Neural progenitor cell (in vitro differentiated cells): ENCODE results near the gene MYLK4. TPM values are rescaled to one million over a fixed set of nuclear protein-coding genes. Genes with fewer than 3 reads are reported as not detected.

ENCODE experiments used
- DNase-seq: peaks from one replicate; pipeline ENCODE4 v3.0.0-alpha.2; 2016; ENCODE audit warnings: low spot score
- H2AFZ ChIP-seq: fragments of 200-600 bp; sonication (generic); replicated peaks from 2 replicates; pipeline ENCODE4 v1.6.1; 2016; ENCODE audit warnings: antibody characterized with exemption
- H3F3A ChIP-seq: fragments of 200-600 bp; sonication (generic); 2 replicates; pipeline ENCODE4 v1.6.1; 2016; ENCODE audit warnings: antibody characterized with exemption, low read depth
- H3K27ac ChIP-seq: fragments of 200-600 bp; sonication (generic); 2 replicates; pipeline ENCODE4 v1.5.1; 2016; ENCODE audit warnings: mild to moderate bottlenecking
- H3K27me3 ChIP-seq: fragments of 200-600 bp; sonication (generic); 2 replicates; pipeline ENCODE4 v1.6.1; 2016; ENCODE audit warnings: mild to moderate bottlenecking, moderate library complexity
- H3K36me3 ChIP-seq: fragments of 200-600 bp; sonication (generic); 2 replicates; pipeline ENCODE4 v1.5.1; 2016
- H3K4me1 ChIP-seq: fragments of 200-600 bp; sonication (generic); 2 replicates; pipeline ENCODE4 v1.6.1; 2016; ENCODE audit warnings: mixed run types
- H3K4me2 ChIP-seq: fragments of 200-600 bp; sonication (generic); 2 replicates; pipeline ENCODE4 v1.6.1; 2016
- H3K4me3 ChIP-seq: fragments of 200-600 bp; sonication (generic); 2 replicates; pipeline ENCODE4 v1.5.1; 2016
- H3K79me2 ChIP-seq: fragments of 200-600 bp; sonication (generic); 2 replicates; pipeline ENCODE4 v1.6.1; 2016; ENCODE audit warnings: low read depth
- H3K9ac ChIP-seq: fragments of 200-600 bp; sonication (generic); 2 replicates; pipeline ENCODE4 v1.6.1; 2016
- H3K9me3 ChIP-seq: fragments of 200-600 bp; sonication (generic); 2 replicates; pipeline ENCODE4 v1.5.1; 2016; ENCODE audit warnings: low read depth
- H4K20me1 ChIP-seq: fragments of 200-600 bp; sonication (generic); 2 replicates; pipeline ENCODE4 v1.6.1; 2016; ENCODE audit warnings: low read depth
- H3K27ac Mint-ChIP-seq: 3 replicates; pipeline ENCODE4 v1.8.0; 2021; ENCODE audit warnings: mixed read lengths
- H3K27me3 Mint-ChIP-seq: 2 replicates; pipeline ENCODE4 v1.8.0; 2022; ENCODE audit warnings: low read depth, mild to moderate bottlenecking, inconsistent platforms, moderate library complexity, mixed read lengths; ENCODE audit not compliant: insufficient read depth
- H3K36me3 Mint-ChIP-seq: 3 replicates; pipeline ENCODE4 v1.8.0; 2021; ENCODE audit warnings: mixed read lengths
- H3K4me1 Mint-ChIP-seq: 3 replicates; pipeline ENCODE4 v1.8.0; 2021; ENCODE audit warnings: mixed read lengths
- H3K4me3 Mint-ChIP-seq: 3 replicates; pipeline ENCODE4 v1.8.0; 2021; ENCODE audit warnings: mild to moderate bottlenecking, moderate library complexity, mixed read lengths
- H3K9me3 Mint-ChIP-seq: 3 replicates; pipeline ENCODE4 v1.8.0; 2020; ENCODE audit warnings: mixed read lengths
- EZH2 ChIP-seq: fragments of 200-600 bp; sonication (generic); IDR thresholded peaks from 2 replicates; pipeline ENCODE4 v1.6.1; 2017; ENCODE audit warnings: antibody characterized with exemption, mild to moderate bottlenecking, moderate library complexity
- EZH2phosphoT487 ChIP-seq: fragments of 200-600 bp; sonication (generic); IDR thresholded peaks from 2 replicates; pipeline ENCODE4 v1.6.1; 2017; ENCODE audit warnings: antibody characterized with exemption
- total RNA-seq: library from RNA; depleted of rRNA; stranded (reverse); fragments of >200 nt; gene quantifications from 2 replicates; pipeline ENCODE4 v1.2.3, GENCODE V29; 2015; ENCODE audit warnings: low replicate concordance
- TF ChIP-seq, protein P1 (sequence below): fragments of 200-600 bp; sonication (generic); IDR thresholded peaks from 2 replicates; pipeline ENCODE4 v1.5.1; 2017; ENCODE audit warnings: antibody characterized with exemption, mild to moderate bottlenecking

Gene MYLK4
- total RNA-seq, 1 donor from 2014 or later: not detected

DNA sequence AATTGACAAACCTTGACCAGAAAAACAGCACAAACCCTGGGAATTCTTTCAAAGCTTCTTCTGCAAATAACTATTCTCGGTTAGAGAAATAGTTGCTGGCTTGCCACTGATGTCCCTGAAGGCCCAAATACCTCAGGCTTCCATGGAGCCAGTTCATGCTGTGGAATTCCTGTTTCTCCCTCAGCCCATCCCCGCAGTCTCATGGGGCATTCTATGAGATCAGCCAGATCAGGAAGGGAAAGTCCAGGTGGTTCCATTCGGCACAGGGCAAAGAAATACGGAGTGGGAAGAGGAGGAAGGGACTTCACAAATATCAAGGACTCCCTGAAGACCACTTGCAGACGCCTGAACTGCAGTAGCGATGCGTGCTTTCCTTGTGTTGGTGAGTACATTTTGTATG is 63.3 kb downstream of the MYLK4 start:
- H3K4me2 ChIP-seq: no peak overlapping the region
- H3K4me3 ChIP-seq: no peak overlapping the region
- TF ChIP-seq, protein P1, sequence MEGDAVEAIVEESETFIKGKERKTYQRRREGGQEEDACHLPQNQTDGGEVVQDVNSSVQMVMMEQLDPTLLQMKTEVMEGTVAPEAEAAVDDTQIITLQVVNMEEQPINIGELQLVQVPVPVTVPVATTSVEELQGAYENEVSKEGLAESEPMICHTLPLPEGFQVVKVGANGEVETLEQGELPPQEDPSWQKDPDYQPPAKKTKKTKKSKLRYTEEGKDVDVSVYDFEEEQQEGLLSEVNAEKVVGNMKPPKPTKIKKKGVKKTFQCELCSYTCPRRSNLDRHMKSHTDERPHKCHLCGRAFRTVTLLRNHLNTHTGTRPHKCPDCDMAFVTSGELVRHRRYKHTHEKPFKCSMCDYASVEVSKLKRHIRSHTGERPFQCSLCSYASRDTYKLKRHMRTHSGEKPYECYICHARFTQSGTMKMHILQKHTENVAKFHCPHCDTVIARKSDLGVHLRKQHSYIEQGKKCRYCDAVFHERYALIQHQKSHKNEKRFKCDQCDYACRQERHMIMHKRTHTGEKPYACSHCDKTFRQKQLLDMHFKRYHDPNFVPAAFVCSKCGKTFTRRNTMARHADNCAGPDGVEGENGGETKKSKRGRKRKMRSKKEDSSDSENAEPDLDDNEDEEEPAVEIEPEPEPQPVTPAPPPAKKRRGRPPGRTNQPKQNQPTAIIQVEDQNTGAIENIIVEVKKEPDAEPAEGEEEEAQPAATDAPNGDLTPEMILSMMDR: no peak
- TF ChIP-seq EZH2phosphoT487 (no peak), EZH2 (no peak)
- H3K9ac ChIP-seq: no peak overlapping the region
- peaks cover 3% of the 10 kb centered on the region for H3K36me3 Mint-ChIP-seq
- no peak overlapping the region for H3K4me3 Mint-ChIP-seq
- no peaks in the 10 kb centered on the region for H3K27me3 ChIP-seq
- H3K4me1 Mint-ChIP-seq: peaks cover 3% of the 10 kb centered on the region
- peaks cover 10% of the 10 kb centered on the region for H3K9me3 Mint-ChIP-seq
- no peaks in the 10 kb centered on the region for H3K9me3 ChIP-seq
- H3F3A ChIP-seq: no peaks in the 10 kb centered on the region
- no peaks in the 10 kb centered on the region for H3K27me3 Mint-ChIP-seq
- H2AFZ ChIP-seq: no peak overlapping the region
- no peak for DNase-seq
- no peaks in the 10 kb centered on the region for H3K79me2 ChIP-seq
- no peaks in the 10 kb centered on the region for H3K4me1 ChIP-seq
- no peaks in the 10 kb centered on the region for H4K20me1 ChIP-seq
- no peak overlapping the region for H3K27ac ChIP-seq
- no peaks in the 10 kb centered on the region for H3K36me3 ChIP-seq
- no peak overlapping the region for H3K27ac Mint-ChIP-seq

DNA sequence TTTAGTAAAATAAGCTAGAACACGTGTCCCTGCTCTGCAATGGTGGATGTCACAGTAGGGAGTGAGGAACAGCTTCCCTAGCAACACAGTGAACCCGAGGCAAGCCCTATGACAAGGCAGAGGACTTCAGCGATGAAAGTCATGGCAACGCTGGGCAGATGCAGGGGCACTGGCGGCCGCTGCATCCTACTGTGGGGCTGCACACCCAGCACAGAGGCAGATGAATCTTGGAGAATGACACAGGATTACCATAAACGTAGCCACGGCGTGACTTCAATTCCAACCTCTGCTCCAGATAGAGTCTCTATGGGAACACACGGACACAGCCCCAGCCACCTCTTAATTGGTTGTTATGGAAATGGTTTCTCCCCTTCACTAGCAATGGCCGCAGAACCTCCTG is 64.2 kb downstream of the MYLK4 start:
- Histone ChIP-seq H3K4me1 (no peaks in the 10 kb centered on the region), H3K9me3 (no peaks in the 10 kb centered on the region), H3K4me3 (no peak overlapping the region), H3F3A (no peaks in the 10 kb centered on the region), H3K4me2 (no peak overlapping the region), H3K27me3 (no peaks in the 10 kb centered on the region), H2AFZ (no peak overlapping the region), H3K27ac (no peak overlapping the region), H4K20me1 (no peaks in the 10 kb centered on the region), H3K36me3 (no peaks in the 10 kb centered on the region), H3K79me2 (no peaks in the 10 kb centered on the region), H3K9ac (no peak overlapping the region)
- no peak for TF ChIP-seq EZH2
- TF ChIP-seq, protein P1: no peak
- no peak for TF ChIP-seq EZH2phosphoT487
- Mint-ChIP-seq H3K27ac (no peak overlapping the region), H3K4me3 (no peak overlapping the region), H3K27me3 (no peaks in the 10 kb centered on the region), H3K4me1 (peaks cover 3% of the 10 kb centered on the region), H3K36me3 (peaks cover 3% of the 10 kb centered on the region), H3K9me3 (peaks cover 10% of the 10 kb centered on the region)
- DNase-seq: no peak

DNA sequence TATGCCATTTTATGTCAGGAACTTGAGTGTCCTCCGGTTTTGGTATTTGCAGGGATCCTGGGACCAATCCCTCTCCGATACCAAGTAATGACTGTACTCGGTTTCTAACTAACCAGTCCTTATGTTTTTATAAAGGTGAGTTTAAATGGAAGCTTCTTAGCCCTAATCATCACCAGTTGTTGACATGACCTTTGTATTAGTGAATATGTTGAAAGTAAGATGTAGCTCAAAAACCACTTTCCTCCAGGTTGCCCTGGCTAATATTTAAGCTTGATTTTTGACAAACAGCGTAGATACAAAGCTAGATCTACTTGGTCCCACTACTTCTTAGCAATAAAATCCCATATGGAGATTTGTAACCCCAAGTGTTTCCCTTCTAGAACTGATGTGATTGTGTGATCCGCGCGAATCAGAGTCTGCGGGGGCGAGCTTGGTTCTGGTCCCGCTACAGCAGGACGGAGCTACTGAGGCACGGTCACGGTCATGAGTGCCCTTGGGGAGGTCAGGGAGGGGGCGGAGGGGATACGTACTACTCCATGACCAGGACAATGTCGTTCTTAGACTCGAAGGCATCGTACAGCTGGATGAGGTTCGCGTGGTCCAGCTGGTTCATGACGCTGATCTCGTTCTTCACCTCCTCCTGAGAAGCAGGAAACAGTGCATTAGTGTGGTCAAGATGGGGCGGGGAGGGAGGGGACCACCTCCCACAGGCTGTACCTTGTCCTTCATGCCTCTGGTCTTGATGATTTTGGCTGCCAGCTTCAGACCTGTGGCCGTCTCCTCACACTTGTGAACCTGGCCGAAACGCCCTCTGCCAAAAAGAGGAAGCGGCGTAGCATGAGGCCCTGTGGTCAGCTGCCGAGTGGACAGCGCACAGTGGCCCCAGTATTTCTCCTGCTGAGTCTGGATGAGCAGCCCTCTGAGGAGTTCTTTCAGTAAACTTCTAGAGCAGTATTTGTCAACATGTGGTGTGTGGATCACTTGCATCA is 65.7 kb downstream of the MYLK4 start:
- H3K9ac ChIP-seq: no peak overlapping the region
- no peak overlapping the region for H2AFZ ChIP-seq
- no peak overlapping the region for H3K4me3 Mint-ChIP-seq
- no peak overlapping the region for H3K4me3 ChIP-seq
- TF ChIP-seq, protein P1: no peak
- no peak overlapping the region for H3K4me2 ChIP-seq
- H3F3A ChIP-seq: no peaks in the 10 kb centered on the region
- no peaks in the 10 kb centered on the region for H3K27me3 ChIP-seq
- no peaks in the 10 kb centered on the region for H3K79me2 ChIP-seq
- H3K36me3 Mint-ChIP-seq: peaks cover 3% of the 10 kb centered on the region
- H3K4me1 ChIP-seq: no peaks in the 10 kb centered on the region
- no peaks in the 10 kb centered on the region for H3K27me3 Mint-ChIP-seq
- no peak for DNase-seq
- no peak overlapping the region for H3K27ac ChIP-seq
- no peak overlapping the region for H3K27ac Mint-ChIP-seq
- H3K4me1 Mint-ChIP-seq: peaks cover 3% of the 10 kb centered on the region
- peaks cover 10% of the 10 kb centered on the region for H3K9me3 Mint-ChIP-seq
- no peaks in the 10 kb centered on the region for H4K20me1 ChIP-seq
- H3K36me3 ChIP-seq: no peaks in the 10 kb centered on the region
- no peaks in the 10 kb centered on the region for H3K9me3 ChIP-seq
